ENCODE data around the gene SLC47A2.

- TF ChIP-seq CTCF (IDR thresholded peaks at IDR 0.05), result no peak
- TF ChIP-seq POLR2A (IDR thresholded peaks at IDR 0.05), result no peak
- no peak for TF ChIP-seq POLR2AphosphoS5 (IDR thresholded peaks at IDR 0.05)
These were observed 30.1 kb upstream of the SLC47A2 start for GRCh38 chr17:19746517-19746916.
